Gastroesophageal sphincter (tissue), 4 donors: ENCODE measurements around the gene ABCA4. TPM values are rescaled to one million over a fixed set of nuclear protein-coding genes. Genes with fewer than 3 reads are reported as not detected.

Experiments used
- ATAC-seq: fragments of 150-250 bp; one replicate; pipeline ENCODE4 v1.9.1; 2016; ENCODE audit warnings: mild to moderate bottlenecking, moderate library complexity
- H3K27ac ChIP-seq, 4 donors: fragments of 200-600 bp; sonication (generic) in 3 of 4; 1 replicate in 3 of 4; 2 replicates in 1 of 4; pipeline ENCODE4 v1.5.1; 2016 to 2019
- H3K27me3 ChIP-seq: fragments of 200-600 bp; sonication (generic); one replicate; pipeline ENCODE4 v1.5.1; 2019
- H3K36me3 ChIP-seq, 2 donors: fragments of 200-600 bp; sonication (generic); one replicate each; pipeline ENCODE4 v1.5.1; 2019; ENCODE audit warnings: control low read depth in 1 of 2
- H3K4me1 ChIP-seq, 3 donors: fragments of 200-600 bp; sonication (generic); 1 replicate in 2 of 3; 2 replicates in 1 of 3; pipeline ENCODE4 v1.5.1; 2016 to 2019; ENCODE audit warnings: control low read depth in 2 of 3
- H3K4me3 ChIP-seq, 2 donors: fragments of 200-600 bp; sonication (generic); one replicate each; pipeline ENCODE4 v1.5.1; 2019; ENCODE audit warnings: mild to moderate bottlenecking in 1 of 2, moderate library complexity in 1 of 2
- H3K9me3 ChIP-seq, 3 donors: fragments of 200-600 bp; sonication (generic); one replicate each; pipeline ENCODE4 v1.5.1; 2017 to 2019; ENCODE audit warnings: control low read depth in 2 of 3
- CTCF ChIP-seq, 4 experiments: fragments of 200-600 bp in 2 of 4; fragments of 450-650 bp in 2 of 4; sonication (generic) in 1 of 4; IDR thresholded peaks; one replicate each; pipeline ENCODE4 v1.5.1; 2017 to 2019; ENCODE audit warnings: antibody characterized with exemption in 4 of 4, mild to moderate bottlenecking in 2 of 4, moderate library complexity in 2 of 4
- EP300 ChIP-seq: sonication (generic); formaldehyde crosslinking; IDR thresholded peaks from one replicate; pipeline ENCODE4 v1.6.1; 2017; ENCODE audit warnings: antibody characterized with exemption, mild to moderate bottlenecking
- POLR2A ChIP-seq, 2 donors: fragments of 450-650 bp; IDR thresholded peaks; one replicate each; pipeline ENCODE4 v1.6.1; 2017; ENCODE audit warnings: antibody characterized with exemption in 2 of 2, mild to moderate bottlenecking in 2 of 2, moderate library complexity in 1 of 2
- POLR2AphosphoS5 ChIP-seq: sonication (generic); formaldehyde crosslinking; IDR thresholded peaks from one replicate; pipeline ENCODE4 v1.6.1; 2017; ENCODE audit warnings: antibody characterized with exemption
- WGBS, 2 donors: methylation state at CpG; one replicate each; pipeline ENCODE4 v1.1.5; 2018; ENCODE audit warnings: low coverage in 1 of 2; 5-methylcytosine and 5-hydroxymethylcytosine counted together
- total RNA-seq, 4 donors: library from RNA; depleted of rRNA; stranded (reverse); fragments of >200 nt; gene quantifications; one replicate each; pipeline ENCODE4 v1.1.0, GENCODE V29; 2016

Gene ABCA4
- total RNA-seq, 4 donors from 2014 or later, result 0.19 to 0.27 TPM; not detected in 2

- 69 to 79% methylated on average over 9 to 10 of the region's 14 CpGs for WGBS, 2 donors
- peaks cover 0 to 59% (median 37%) of the 10 kb centered on the region in 3 donors for H3K4me1 ChIP-seq
- H3K4me3 ChIP-seq, result no peak overlapping the region
- no peaks in the 10 kb centered on the region for H3K9me3 ChIP-seq
- peak overlapping the region in 3 of 4 donors; percentile 72 to 81 (median 76) for H3K27ac ChIP-seq
- H3K36me3 ChIP-seq, result no peaks in the 10 kb centered on the region
- TF ChIP-seq EP300 (no peak), POLR2A (IDR thresholded peaks at IDR 0.05) (no peak), POLR2AphosphoS5 (no peak), CTCF (IDR thresholded peaks at IDR 0.05) (no peak)
- peak; percentile 30 for ATAC-seq
- H3K27me3 ChIP-seq, result no peaks in the 10 kb centered on the region
Observed at GRCh38 chr1:94095744-94096469, 25.0 kb downstream of the ABCA4 start.

GRCh38 chr1:94095112-94095637 is 25.8 kb downstream of the ABCA4 start:
- Histone ChIP-seq H3K9me3 (no peaks in the 10 kb centered on the region), H3K36me3 (no peaks in the 10 kb centered on the region), H3K4me1 (peaks cover 0 to 59% (median 37%) of the 10 kb centered on the region in 3 donors), H3K27ac (peak overlapping the region; percentile 3 to 81 (median 76)), H3K27me3 (no peaks in the 10 kb centered on the region), H3K4me3 (no peak overlapping the region)
- 26 to 31% methylated on average over 9 to 21 of the region's 21 CpGs for WGBS, 2 donors
- TF ChIP-seq POLR2AphosphoS5 (peak; percentile 78), POLR2A (IDR thresholded peaks at IDR 0.05) (no peak), EP300 (no peak), CTCF (IDR thresholded peaks at IDR 0.05) (no peak)
- ATAC-seq, result peak; percentile 82

GRCh38 chr1:94094469-94095111 is 26.4 kb downstream of the ABCA4 start:
- Histone ChIP-seq H3K4me3 (peak overlapping the region in 1 of 2 donors; percentile 6), H3K36me3 (no peaks in the 10 kb centered on the region), H3K4me1 (peaks cover 0 to 59% (median 37%) of the 10 kb centered on the region in 3 donors), H3K9me3 (no peaks in the 10 kb centered on the region), H3K27me3 (no peaks in the 10 kb centered on the region), H3K27ac (peak overlapping the region; percentile 3 to 81 (median 76))
- WGBS, 2 donors, result 41% methylated on average over 14 of the region's 14 CpGs; no CpG with 5 or more reads in 1 of the 2 donors
- peak; percentile 27 for ATAC-seq
- TF ChIP-seq EP300 (no peak), POLR2AphosphoS5 (peak; percentile 80), CTCF (IDR thresholded peaks at IDR 0.05) (no peak), POLR2A (IDR thresholded peaks at IDR 0.05) (no peak)

GRCh38 chr1:94093996-94094395 is 27.0 kb downstream of the ABCA4 start:
- Histone ChIP-seq H3K4me1 (peaks cover 0 to 59% (median 37%) of the 10 kb centered on the region in 3 donors), H3K4me3 (peak overlapping the region in 1 of 2 donors; percentile 6), H3K27ac (peak overlapping the region in 3 of 4 donors; percentile 72 to 81 (median 81)), H3K9me3 (no peaks in the 10 kb centered on the region), H3K27me3 (no peaks in the 10 kb centered on the region), H3K36me3 (no peaks in the 10 kb centered on the region)
- TF ChIP-seq EP300 (no peak), CTCF (IDR thresholded peaks at IDR 0.05) (no peak), POLR2A (IDR thresholded peaks at IDR 0.05) (no peak), POLR2AphosphoS5 (no peak)
- ATAC-seq, result no peak
- 33 to 57% methylated on average over 5 of the region's 6 CpGs for WGBS, 2 donors
